ENCODE results near the gene ACTL6B. TPM values are rescaled to one million over a fixed set of nuclear protein-coding genes. Genes with fewer than 3 reads are reported as not detected.

ACTL6B gene
- total RNA-seq, 1 experiment from 2014 or later, result 1.3 TPM

- TF ChIP-seq MXD4 (CRISPR knock-in tag; IDR thresholded peaks at IDR 0.05; ENCODE audit: borderline replicate concordance) (no peak), OVOL2 (CRISPR knock-in tag; IDR thresholded peaks at IDR 0.05; ENCODE audit: borderline replicate concordance) (no peak), ARID4B (CRISPR knock-in tag; IDR thresholded peaks at IDR 0.05; ENCODE audit: borderline replicate concordance) (no peak), ZNF396 (CRISPR knock-in tag; IDR thresholded peaks at IDR 0.05; ENCODE audit: borderline replicate concordance) (no peak), ZBTB21 (CRISPR knock-in tag; IDR thresholded peaks at IDR 0.05; ENCODE audit: borderline replicate concordance) (no peak)
These were observed 46.3 kb downstream of the ACTL6B start (continued) for GRCh38 chr7:100609958-100610357.

GRCh38 chr7:100607111-100607510, 49.1 kb downstream of the ACTL6B start:
- ATAC-seq (no peak), DNase-seq (ENCODE audit: low spot score) (no peak)
- Mint-ChIP-seq H3K27ac (no peak overlapping the region), H3K4me1 (peaks cover 29% of the 10 kb centered on the region), H3K4me3 (peak overlapping the region; percentile 11; the same call in 1 of the 2 replicates), H3K9me3 (no peaks in the 10 kb centered on the region), H3K36me3 (peaks cover 8% of the 10 kb centered on the region), H3K27me3 (ENCODE audit: low read depth) (peaks cover 13% of the 10 kb centered on the region)
- TF ChIP-seq NR3C1 (CRISPR knock-in tag; conservative IDR thresholded peaks at IDR 0.05; ENCODE audit: low read depth) (no peak), ETV6 (CRISPR knock-in tag; IDR thresholded peaks at IDR 0.05) (no peak), GABPB1 (CRISPR knock-in tag; IDR thresholded peaks at IDR 0.05) (no peak), ATF6 (CRISPR knock-in tag; IDR thresholded peaks at IDR 0.05) (no peak), FOXP1 (CRISPR knock-in tag; IDR thresholded peaks at IDR 0.05; ENCODE audit: borderline replicate concordance) (no peak), E2F5 (CRISPR knock-in tag; IDR thresholded peaks at IDR 0.05) (no peak), USF1 (CRISPR knock-in tag; IDR thresholded peaks at IDR 0.05) (no peak)
- ChIA-PET POLR2A (interaction anchor here (0.7 to 1.5 kb wide), 3 partner anchors 21 to 65 kb away, joined by 3 read pairs; partner anchors contain the start of genes FBXO24 and LRCH4), CTCF (interaction anchor here (1.8 kb wide), 1 partner anchor 118 kb away, joined by 5 read pairs; no protein-coding TSS in a partner anchor)

- peak overlapping the region; percentile 84 for H3K4me3 Mint-ChIP-seq
- DNase-seq (ENCODE audit: low spot score) (no peak), ATAC-seq (no peak)
- no peaks in the 10 kb centered on the region for H3K9me3 Mint-ChIP-seq
- H3K4me1 Mint-ChIP-seq, result peaks cover 37% of the 10 kb centered on the region
- POLR2A ChIA-PET, result interaction anchor here (1.0 to 1.8 kb wide), 3 partner anchors 20 to 99 kb away, joined by 3 to 6 read pairs (median 4); partner anchors contain the start of genes FBXO24, LRCH4 and POP7
- CTCF ChIA-PET, result interaction anchor here (0.6 to 5.8 kb wide), 9 partner anchors 17 to 150 kb away, joined by 3 to 67 read pairs (median 4); partner anchors contain the start of genes FBXO24 and LRCH4
- peaks cover 13% of the 10 kb centered on the region for H3K27me3 Mint-ChIP-seq (ENCODE audit: low read depth)
- no peak overlapping the region for H3K27ac Mint-ChIP-seq
- H3K36me3 Mint-ChIP-seq, result peaks cover 8% of the 10 kb centered on the region
- TF ChIP-seq PRDM15 (CRISPR knock-in tag; IDR thresholded peaks at IDR 0.05), result no peak
- TF ChIP-seq ZNF423 (CRISPR knock-in tag; IDR thresholded peaks at IDR 0.05), result no peak
- TF ChIP-seq ETV6 (CRISPR knock-in tag; IDR thresholded peaks at IDR 0.05), result no peak
- no peak for TF ChIP-seq ZNF219 (CRISPR knock-in tag; IDR thresholded peaks at IDR 0.05; ENCODE audit: borderline replicate concordance)
- TF ChIP-seq CREM (CRISPR knock-in tag; IDR thresholded peaks at IDR 0.05), result no peak
- TF ChIP-seq MAX (CRISPR knock-in tag; IDR thresholded peaks at IDR 0.05), result no peak
- TF ChIP-seq JUN (CRISPR knock-in tag; IDR thresholded peaks at IDR 0.05), result no peak
- TF ChIP-seq ZBTB43 (CRISPR knock-in tag; IDR thresholded peaks at IDR 0.05), result no peak
These were observed 49.9 kb downstream of the ACTL6B start for GRCh38 chr7:100606313-100606712.
